Tibial artery (tissue), 4 donors: ENCODE data around the gene PAXX.

Source experiments
- DNase-seq, 2 donors: peaks; one replicate each; pipeline ENCODE4 v3.0.0-alpha.2; 2019
- H3K27ac ChIP-seq, 2 donors: fragments of 200-600 bp; sonication (generic) in 1 of 2; 1 replicate in 1 of 2; 2 replicates in 1 of 2; pipeline ENCODE4 v1.5.1; 2018 to 2019; ENCODE audit warnings: mild to moderate bottlenecking in 1 of 2
- H3K27me3 ChIP-seq, 2 donors: fragments of 200-600 bp; sonication (generic) in 1 of 2; one replicate each; pipeline versions ENCODE4 v1.5.1 to v1.6.0; 2016 to 2019
- H3K36me3 ChIP-seq, 3 donors: fragments of 200-600 bp; sonication (generic) in 2 of 3; one replicate each; pipeline ENCODE4 v1.5.1; 2016 to 2019; ENCODE audit warnings: mild to moderate bottlenecking in 2 of 3
- H3K4me1 ChIP-seq, 4 donors: fragments of 200-600 bp; sonication (generic) in 2 of 4; 1 replicate in 3 of 4; 2 replicates in 1 of 4; pipeline ENCODE4 v1.5.1; 2016 to 2019
- H3K4me3 ChIP-seq, 2 donors: fragments of 200-600 bp; sonication (generic) in 1 of 2; 1 replicate in 1 of 2; 2 replicates in 1 of 2; pipeline ENCODE4 v1.5.1; 2018 to 2019; ENCODE audit warnings: mild to moderate bottlenecking in 2 of 2
- H3K9me3 ChIP-seq, 3 donors: fragments of 200-600 bp; sonication (generic) in 1 of 3; one replicate each; pipeline ENCODE4 v1.5.1; 2016 to 2019
- CTCF ChIP-seq, 2 experiments: fragments of 200-600 bp in 1 of 2; fragments of 450-650 bp in 1 of 2; IDR thresholded peaks; one replicate each; pipeline ENCODE4 v1.5.1; 2017 to 2019; ENCODE audit warnings: antibody characterized with exemption in 2 of 2, mild to moderate bottlenecking in 1 of 2, moderate library complexity in 1 of 2
- intact Hi-C: fragments of 100-400 bp; cut with DNase I; formaldehyde crosslinking; loops from one replicate; pipeline ENCODE4 v1.15.0; 2023; ENCODE audit warnings: low total_unique reads

The PAXX gene

GRCh38 chr9:136957901-136958300, 34.3 kb upstream of the PAXX start:
- TF ChIP-seq CTCF (IDR thresholded peaks at IDR 0.05): no peak
- H3K36me3 ChIP-seq: no peaks in the 10 kb centered on the region
- intact Hi-C loops: no loop called here
- no peaks in the 10 kb centered on the region for H3K9me3 ChIP-seq
- no peak overlapping the region for H3K4me3 ChIP-seq
- H3K27ac ChIP-seq: no peak overlapping the region
- H3K4me1 ChIP-seq: peaks cover 0 to 13% (median 10%) of the 10 kb centered on the region in 4 donors
- DNase-seq: no peak
- no peaks in the 10 kb centered on the region for H3K27me3 ChIP-seq

GRCh38 chr9:136958473-136958872, 33.7 kb upstream of the PAXX start:
- no peak overlapping the region for H3K4me3 ChIP-seq
- DNase-seq: no peak
- intact Hi-C loops: no loop called here
- TF ChIP-seq CTCF (IDR thresholded peaks at IDR 0.05): no peak
- no peaks in the 10 kb centered on the region for H3K27me3 ChIP-seq
- H3K36me3 ChIP-seq: no peaks in the 10 kb centered on the region
- H3K27ac ChIP-seq: no peak overlapping the region
- peaks cover 0 to 13% (median 10%) of the 10 kb centered on the region in 4 donors for H3K4me1 ChIP-seq
- no peaks in the 10 kb centered on the region for H3K9me3 ChIP-seq

GRCh38 chr9:136958898-136959850, 33.0 kb upstream of the PAXX start:
- H3K27me3 ChIP-seq: no peaks in the 10 kb centered on the region
- H3K9me3 ChIP-seq: no peaks in the 10 kb centered on the region
- TF ChIP-seq CTCF (IDR thresholded peaks at IDR 0.05): no peak
- no peak overlapping the region for H3K27ac ChIP-seq
- no peak for DNase-seq
- H3K4me3 ChIP-seq: no peak overlapping the region
- H3K36me3 ChIP-seq: no peaks in the 10 kb centered on the region
- H3K4me1 ChIP-seq: peaks cover 0 to 13% (median 10%) of the 10 kb centered on the region in 4 donors
- intact Hi-C loops: no loop called here

GRCh38 chr9:136960212-136960937, 31.8 kb upstream of the PAXX start:
- no peak for DNase-seq
- no peak overlapping the region for H3K27ac ChIP-seq
- TF ChIP-seq CTCF (IDR thresholded peaks at IDR 0.05): no peak
- no peaks in the 10 kb centered on the region for H3K9me3 ChIP-seq
- no peaks in the 10 kb centered on the region for H3K36me3 ChIP-seq
- no peak overlapping the region for H3K4me3 ChIP-seq
- intact Hi-C loops: no loop called here
- peaks cover 0 to 13% (median 10%) of the 10 kb centered on the region in 4 donors for H3K4me1 ChIP-seq
- H3K27me3 ChIP-seq: no peaks in the 10 kb centered on the region

- Histone ChIP-seq H3K9me3 (no peaks in the 10 kb centered on the region), H3K27me3 (no peaks in the 10 kb centered on the region), H3K27ac (peak overlapping the region; percentile 40 to 47), H3K4me3 (no peak overlapping the region), H3K36me3 (no peaks in the 10 kb centered on the region), H3K4me1 (peaks cover 0 to 13% (median 10%) of the 10 kb centered on the region in 4 donors)
- intact Hi-C loops: no loop called here
- no peak for DNase-seq
- TF ChIP-seq CTCF (IDR thresholded peaks at IDR 0.05): no peak
These were observed 31.3 kb upstream of the PAXX start for GRCh38 chr9:136960938-136961275.
